Measurements from ENCODE around the gene KDM4C. TPM values are rescaled to one million over a fixed set of nuclear protein-coding genes. Genes with fewer than 3 reads are reported as not detected.

KDM4C gene
- total RNA-seq, 2 donors from 2014 or later, result 66.2 to 68.7 TPM

DNA sequence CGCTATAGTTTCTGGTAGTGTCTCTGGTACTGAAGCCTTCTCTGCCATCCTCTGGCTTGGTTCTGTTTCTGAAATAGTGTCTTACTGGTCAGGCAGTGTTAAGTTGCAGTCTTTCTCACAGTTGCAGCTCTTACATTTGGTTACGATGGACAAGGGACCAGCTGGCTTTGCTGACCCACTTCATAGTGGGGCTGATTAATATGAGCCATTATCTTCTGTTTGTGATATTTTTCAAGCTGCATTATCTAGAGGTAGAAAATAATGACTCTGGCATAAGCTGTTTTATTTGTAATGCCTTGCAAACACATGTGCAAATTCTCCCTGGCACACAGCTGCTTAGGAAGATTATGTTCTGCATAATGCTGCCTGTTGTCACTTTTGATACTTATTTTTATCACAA, 199.1 kb downstream of the KDM4C start:
- Mint-ChIP-seq H3K9me3 (no peaks in the 10 kb centered on the region), H3K36me3 (no peaks in the 10 kb centered on the region), H3K4me1 (ENCODE audit: low read depth in 2 of 2) (peaks cover 8 to 14% of the 10 kb centered on the region in 2 donors), H3K4me3 (no peak overlapping the region), H3K27me3 (no peaks in the 10 kb centered on the region), H3K27ac (no peak overlapping the region)
- no peak for ATAC-seq
- DNase-seq (ENCODE audit: low spot score), result no peak

- Mint-ChIP-seq H3K4me1 (ENCODE audit: low read depth in 2 of 2) (peaks cover 0 to 11% of the 10 kb centered on the region in 2 donors), H3K4me3 (no peak overlapping the region), H3K27me3 (no peaks in the 10 kb centered on the region), H3K27ac (no peak overlapping the region), H3K9me3 (no peaks in the 10 kb centered on the region), H3K36me3 (no peaks in the 10 kb centered on the region)
- no peak for DNase-seq (ENCODE audit: low spot score)
- no peak for ATAC-seq
Observed at GRCh38 chr9:6959270-6960000, 201.7 kb downstream of the KDM4C start.

GRCh38 chr9:6960777-6961176, 203.0 kb downstream of the KDM4C start:
- no peaks in the 10 kb centered on the region for H3K36me3 Mint-ChIP-seq
- peaks cover 0 to 8% of the 10 kb centered on the region in 2 donors for H3K4me1 Mint-ChIP-seq (ENCODE audit: low read depth in 2 of 2)
- DNase-seq (ENCODE audit: low spot score), result no peak
- H3K9me3 Mint-ChIP-seq, result no peaks in the 10 kb centered on the region
- H3K4me3 Mint-ChIP-seq, result no peak overlapping the region
- no peak for ATAC-seq
- no peak overlapping the region for H3K27ac Mint-ChIP-seq
- H3K27me3 Mint-ChIP-seq, result no peaks in the 10 kb centered on the region

GRCh38 chr9:6961845-6962522, 204.2 kb downstream of the KDM4C start:
- no peak for ATAC-seq
- Mint-ChIP-seq H3K4me3 (no peak overlapping the region), H3K27ac (no peak overlapping the region), H3K4me1 (ENCODE audit: low read depth in 2 of 2) (peaks cover 0 to 8% of the 10 kb centered on the region in 2 donors), H3K36me3 (no peaks in the 10 kb centered on the region), H3K27me3 (no peaks in the 10 kb centered on the region), H3K9me3 (no peaks in the 10 kb centered on the region)
- no peak for DNase-seq (ENCODE audit: low spot score)

DNA sequence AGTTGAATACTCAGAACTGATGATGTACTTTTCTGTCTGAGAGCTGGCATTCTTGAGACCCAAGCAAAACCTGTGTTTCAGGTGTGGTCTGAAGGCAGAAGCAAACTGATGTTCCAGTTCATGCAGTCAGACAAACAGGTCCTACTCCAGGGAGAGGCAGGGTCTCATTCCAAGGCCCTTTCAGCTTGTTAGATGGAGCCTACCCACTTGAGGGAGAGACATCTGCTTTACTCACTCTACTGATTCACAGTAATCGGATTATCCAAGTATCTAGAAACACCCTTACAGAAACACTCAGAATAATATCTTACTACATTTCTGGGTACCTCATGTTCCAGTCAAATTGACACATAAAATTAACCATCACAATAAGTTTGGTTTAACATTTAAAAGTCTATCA, 207.8 kb downstream of the KDM4C start:
- Mint-ChIP-seq H3K4me1 (ENCODE audit: low read depth in 2 of 2) (peaks cover 5 to 10% of the 10 kb centered on the region in 2 donors), H3K9me3 (no peaks in the 10 kb centered on the region), H3K36me3 (no peaks in the 10 kb centered on the region), H3K27ac (no peak overlapping the region), H3K27me3 (no peaks in the 10 kb centered on the region), H3K4me3 (no peak overlapping the region)
- DNase-seq (ENCODE audit: low spot score) (no peak), ATAC-seq (no peak)

DNA sequence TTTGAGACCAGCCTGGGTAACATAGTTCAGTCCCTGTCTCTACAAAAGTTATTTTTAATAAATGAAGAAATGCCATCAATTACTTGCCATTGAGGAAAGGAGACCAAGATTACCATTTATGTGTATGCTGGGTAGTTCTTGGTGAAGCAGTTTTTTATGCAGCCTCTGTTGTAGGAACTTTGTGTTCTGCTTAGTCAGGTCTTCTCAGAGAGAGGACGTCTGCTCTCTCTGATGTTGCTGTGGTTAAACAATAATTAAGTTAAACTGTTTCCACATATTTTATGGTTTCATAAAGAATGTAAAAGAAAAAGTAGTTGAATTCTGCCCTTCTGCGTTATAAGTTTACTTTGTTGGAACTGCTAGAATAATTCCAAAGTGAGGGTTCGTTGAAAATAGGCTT, 210.5 kb downstream of the KDM4C start:
- DNase-seq (ENCODE audit: low spot score), result no peak
- Mint-ChIP-seq H3K36me3 (no peaks in the 10 kb centered on the region), H3K4me1 (ENCODE audit: low read depth in 2 of 2) (peaks cover 7 to 16% of the 10 kb centered on the region in 2 donors), H3K9me3 (no peaks in the 10 kb centered on the region), H3K27me3 (no peaks in the 10 kb centered on the region), H3K4me3 (no peak overlapping the region), H3K27ac (no peak overlapping the region)
- ATAC-seq, result no peak

GRCh38 chr9:6969805-6970204, 212.0 kb downstream of the KDM4C start:
- ATAC-seq (no peak), DNase-seq (ENCODE audit: low spot score) (no peak)
- Mint-ChIP-seq H3K4me1 (ENCODE audit: low read depth in 2 of 2) (peaks cover 16 to 30% of the 10 kb centered on the region in 2 donors), H3K4me3 (no peak overlapping the region), H3K36me3 (no peaks in the 10 kb centered on the region), H3K9me3 (no peaks in the 10 kb centered on the region), H3K27me3 (no peaks in the 10 kb centered on the region), H3K27ac (no peak overlapping the region)

- Mint-ChIP-seq H3K4me1 (ENCODE audit: low read depth in 2 of 2) (peaks cover 26 to 46% of the 10 kb centered on the region in 2 donors), H3K9me3 (no peaks in the 10 kb centered on the region), H3K4me3 (peak overlapping the region; percentile 55), H3K36me3 (no peaks in the 10 kb centered on the region), H3K27ac (peak overlapping the region; percentile 5 to 47), H3K27me3 (no peaks in the 10 kb centered on the region)
- ATAC-seq, result no peak
- DNase-seq (ENCODE audit: low spot score), result no peak
Observed at GRCh38 chr9:6973089-6973488, 215.3 kb downstream of the KDM4C start.

- Mint-ChIP-seq H3K27me3 (no peaks in the 10 kb centered on the region), H3K4me3 (peak overlapping the region; percentile 55), H3K4me1 (ENCODE audit: low read depth in 2 of 2) (peaks cover 30 to 50% of the 10 kb centered on the region in 2 donors), H3K9me3 (no peaks in the 10 kb centered on the region), H3K36me3 (peaks cover 4% of the 10 kb centered on the region), H3K27ac (peak overlapping the region; percentile 5 to 47)
- ATAC-seq (peak; percentile 93 to 98), DNase-seq (ENCODE audit: low spot score) (no peak)
Observed at GRCh38 chr9:6973762-6974161, 216.0 kb downstream of the KDM4C start.

DNA sequence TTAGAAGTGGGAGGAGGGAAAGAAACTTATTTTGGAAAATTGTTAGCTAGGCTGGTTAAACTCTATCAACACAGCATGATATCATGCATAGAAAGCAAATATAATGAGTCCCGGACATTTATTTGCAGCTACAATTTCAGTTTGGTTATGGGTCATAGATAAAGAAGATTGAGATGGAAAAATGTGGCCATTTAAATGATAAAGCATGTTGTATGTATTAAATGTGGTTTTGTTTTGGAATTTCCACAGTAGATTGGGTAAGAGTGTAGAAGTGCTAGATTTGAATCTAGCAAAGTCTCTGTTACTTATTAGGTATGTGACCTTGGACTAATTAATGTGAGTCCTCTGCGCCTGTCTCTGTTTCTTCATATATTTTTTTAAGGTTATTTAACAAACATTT, 217.4 kb downstream of the KDM4C start:
- DNase-seq (ENCODE audit: low spot score) (no peak), ATAC-seq (peak in 1 of 2 donors; percentile 56)
- H3K36me3 Mint-ChIP-seq, result peaks cover 11% of the 10 kb centered on the region
- H3K9me3 Mint-ChIP-seq, result no peaks in the 10 kb centered on the region
- peak overlapping the region in 1 of 2 donors; percentile 36 for H3K27ac Mint-ChIP-seq
- peaks cover 36 to 61% of the 10 kb centered on the region in 2 donors for H3K4me1 Mint-ChIP-seq (ENCODE audit: low read depth in 2 of 2)
- H3K27me3 Mint-ChIP-seq, result no peaks in the 10 kb centered on the region
- peak overlapping the region; percentile 8 for H3K4me3 Mint-ChIP-seq

GRCh38 chr9:6977761-6978160, 220.0 kb downstream of the KDM4C start:
- Mint-ChIP-seq H3K4me3 (no peak overlapping the region), H3K27ac (peak overlapping the region in 1 of 2 donors; percentile 24), H3K4me1 (ENCODE audit: low read depth in 2 of 2) (peaks cover 32 to 51% of the 10 kb centered on the region in 2 donors), H3K36me3 (peaks cover 14% of the 10 kb centered on the region), H3K27me3 (no peaks in the 10 kb centered on the region), H3K9me3 (no peaks in the 10 kb centered on the region)
- DNase-seq (ENCODE audit: low spot score) (no peak), ATAC-seq (no peak)

DNA sequence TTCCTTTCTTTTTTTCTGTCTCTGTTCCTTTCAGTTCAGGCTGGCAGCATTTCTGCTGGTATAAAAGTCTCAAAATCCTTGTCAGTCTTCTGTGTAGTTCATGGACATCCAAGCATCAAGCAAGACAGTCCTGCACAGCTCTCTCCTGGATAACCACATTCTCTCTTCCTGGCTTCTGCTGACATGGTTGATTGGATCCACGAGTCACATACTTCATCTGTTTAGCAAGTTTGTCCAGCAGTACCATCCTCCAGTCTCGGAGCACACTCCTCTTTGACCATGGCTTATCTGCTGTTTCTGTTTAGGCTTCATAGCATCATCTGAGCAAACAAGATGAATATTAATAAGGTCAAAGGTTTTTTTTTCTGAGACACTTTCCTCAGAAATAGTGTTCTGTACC, 220.8 kb downstream of the KDM4C start:
- no peaks in the 10 kb centered on the region for H3K9me3 Mint-ChIP-seq
- H3K27me3 Mint-ChIP-seq, result no peaks in the 10 kb centered on the region
- ATAC-seq (no peak), DNase-seq (ENCODE audit: low spot score) (no peak)
- no peak overlapping the region for H3K4me3 Mint-ChIP-seq
- H3K36me3 Mint-ChIP-seq, result peaks cover 14% of the 10 kb centered on the region
- H3K27ac Mint-ChIP-seq, result no peak overlapping the region
- H3K4me1 Mint-ChIP-seq (ENCODE audit: low read depth in 2 of 2), result peaks cover 28 to 43% of the 10 kb centered on the region in 2 donors

DNA sequence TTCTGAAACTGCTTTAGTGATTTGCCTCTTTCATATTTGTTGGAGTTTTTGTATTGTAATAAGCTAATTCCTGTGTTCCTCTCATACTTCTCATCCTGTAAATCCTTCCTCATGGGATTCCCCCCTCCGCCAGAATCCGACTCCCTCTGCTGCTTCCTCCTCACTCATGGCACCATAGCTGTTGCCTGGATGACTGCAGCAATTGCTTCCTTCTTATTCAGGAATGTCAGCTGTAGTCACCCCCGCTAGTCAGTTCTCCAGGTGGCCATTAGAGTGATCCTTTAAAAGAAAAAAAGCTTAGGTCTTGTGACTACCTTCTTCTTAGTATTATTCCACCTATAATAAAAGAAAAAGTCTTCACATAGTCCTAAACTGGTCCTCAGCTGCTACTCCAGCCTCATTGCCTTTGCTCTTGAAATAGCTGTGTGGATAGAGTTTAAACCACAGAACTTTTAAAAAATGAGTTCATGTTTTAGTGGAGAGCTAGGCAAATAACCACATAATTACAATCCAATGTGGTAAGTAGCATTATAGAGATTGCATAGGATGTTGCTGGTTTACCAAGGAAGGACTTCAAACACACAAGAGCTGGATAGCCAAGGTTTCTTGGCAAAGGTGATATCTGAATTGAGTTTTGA, 227.3 kb downstream of the KDM4C start:
- ATAC-seq (no peak), DNase-seq (ENCODE audit: low spot score) (no peak)
- peaks cover 19% of the 10 kb centered on the region for H3K36me3 Mint-ChIP-seq
- H3K27ac Mint-ChIP-seq, result peak overlapping the region in 1 of 2 donors; percentile 8
- peaks cover 0 to 10% of the 10 kb centered on the region in 2 donors for H3K4me1 Mint-ChIP-seq (ENCODE audit: low read depth in 2 of 2)
- H3K9me3 Mint-ChIP-seq, result no peaks in the 10 kb centered on the region
- no peaks in the 10 kb centered on the region for H3K27me3 Mint-ChIP-seq
- no peak overlapping the region for H3K4me3 Mint-ChIP-seq

Measured in natural killer cell treated with Interleukin-12 subunit alpha and Interleukin-12 subunit beta and Interleukin-15 and Interleukin-18, amount 100 ng/mL, for 72 hours (primary cell).